Neural crest cell (in vitro differentiated cells): ENCODE measurements around the gene LDB2. TPM values are rescaled to one million over a fixed set of nuclear protein-coding genes. Genes with fewer than 3 reads are reported as not detected.
A peak's percentile ranks its signal among the peaks of the same experiment; 100 is the strongest.

Source experiments
- DNase-seq: peaks from one replicate; pipeline ENCODE4 v3.0.0; 2021; ENCODE audit warnings: low read depth, mixed read lengths, low spot score
- H3K27ac Mint-ChIP-seq: one replicate; pipeline ENCODE4 v1.8.0; 2021; ENCODE audit warnings: mild to moderate bottlenecking, mixed read lengths; ENCODE audit not compliant: unreplicated experiment
- H3K27me3 Mint-ChIP-seq: 2 replicates; pipeline ENCODE4 v1.8.0; 2021; ENCODE audit warnings: low read depth, mild to moderate bottlenecking, mixed read lengths
- H3K36me3 Mint-ChIP-seq: 2 replicates; pipeline ENCODE4 v1.8.0; 2021; ENCODE audit warnings: low read depth, mild to moderate bottlenecking, mixed read lengths
- H3K4me1 Mint-ChIP-seq: 2 replicates; pipeline ENCODE4 v1.8.0; 2021; ENCODE audit warnings: mixed read lengths
- H3K4me3 Mint-ChIP-seq: one replicate; pipeline ENCODE4 v1.8.0; 2021; ENCODE audit warnings: mild to moderate bottlenecking, mixed read lengths
- H3K9me3 Mint-ChIP-seq: 2 replicates; pipeline ENCODE4 v1.8.0; 2021; ENCODE audit warnings: mixed read lengths
- total RNA-seq: library from RNA; stranded (reverse); gene quantifications from 2 replicates; pipeline ENCODE4 v1.2.1, GENCODE V29; 2021
- TF ChIP-seq, protein P1 (sequence below): fragments of 200-600 bp; sonication (generic); conservative IDR thresholded peaks from 2 replicates; pipeline ENCODE4 v1.5.0; 2021; ENCODE audit warnings: antibody characterized with exemption, mild to moderate bottlenecking

The LDB2 gene
- total RNA-seq, 1 donor from 2014 or later = 12.7 TPM

GRCh38 chr4:16714191-16714590 is 184.3 kb downstream of the LDB2 start:
- no peaks in the 10 kb centered on the region for H3K27me3 Mint-ChIP-seq
- H3K9me3 Mint-ChIP-seq = peaks cover 3% of the 10 kb centered on the region
- peaks cover 13% of the 10 kb centered on the region for H3K4me1 Mint-ChIP-seq
- no peak overlapping the region for H3K27ac Mint-ChIP-seq
- TF ChIP-seq, protein P1, sequence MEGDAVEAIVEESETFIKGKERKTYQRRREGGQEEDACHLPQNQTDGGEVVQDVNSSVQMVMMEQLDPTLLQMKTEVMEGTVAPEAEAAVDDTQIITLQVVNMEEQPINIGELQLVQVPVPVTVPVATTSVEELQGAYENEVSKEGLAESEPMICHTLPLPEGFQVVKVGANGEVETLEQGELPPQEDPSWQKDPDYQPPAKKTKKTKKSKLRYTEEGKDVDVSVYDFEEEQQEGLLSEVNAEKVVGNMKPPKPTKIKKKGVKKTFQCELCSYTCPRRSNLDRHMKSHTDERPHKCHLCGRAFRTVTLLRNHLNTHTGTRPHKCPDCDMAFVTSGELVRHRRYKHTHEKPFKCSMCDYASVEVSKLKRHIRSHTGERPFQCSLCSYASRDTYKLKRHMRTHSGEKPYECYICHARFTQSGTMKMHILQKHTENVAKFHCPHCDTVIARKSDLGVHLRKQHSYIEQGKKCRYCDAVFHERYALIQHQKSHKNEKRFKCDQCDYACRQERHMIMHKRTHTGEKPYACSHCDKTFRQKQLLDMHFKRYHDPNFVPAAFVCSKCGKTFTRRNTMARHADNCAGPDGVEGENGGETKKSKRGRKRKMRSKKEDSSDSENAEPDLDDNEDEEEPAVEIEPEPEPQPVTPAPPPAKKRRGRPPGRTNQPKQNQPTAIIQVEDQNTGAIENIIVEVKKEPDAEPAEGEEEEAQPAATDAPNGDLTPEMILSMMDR = no peak
- H3K4me3 Mint-ChIP-seq = no peak overlapping the region
- no peaks in the 10 kb centered on the region for H3K36me3 Mint-ChIP-seq
- DNase-seq = no peak

GRCh38 chr4:16713696-16714095 is 184.7 kb downstream of the LDB2 start:
- Mint-ChIP-seq H3K27me3 (no peaks in the 10 kb centered on the region), H3K9me3 (peaks cover 3% of the 10 kb centered on the region), H3K27ac (no peak overlapping the region), H3K36me3 (no peaks in the 10 kb centered on the region), H3K4me3 (no peak overlapping the region), H3K4me1 (peaks cover 13% of the 10 kb centered on the region)
- TF ChIP-seq, protein P1 = no peak
- DNase-seq = no peak

GRCh38 chr4:16713271-16713670 is 185.2 kb downstream of the LDB2 start:
- Mint-ChIP-seq H3K9me3 (peaks cover 3% of the 10 kb centered on the region), H3K36me3 (peaks cover 1% of the 10 kb centered on the region), H3K4me3 (no peak overlapping the region), H3K4me1 (peaks cover 16% of the 10 kb centered on the region), H3K27me3 (no peaks in the 10 kb centered on the region), H3K27ac (no peak overlapping the region)
- no peak for DNase-seq
- TF ChIP-seq, protein P1 = no peak

- no peaks in the 10 kb centered on the region for H3K9me3 Mint-ChIP-seq
- H3K27me3 Mint-ChIP-seq = no peaks in the 10 kb centered on the region
- peaks cover 25% of the 10 kb centered on the region for H3K4me1 Mint-ChIP-seq
- H3K4me3 Mint-ChIP-seq = no peak overlapping the region
- peaks cover 2% of the 10 kb centered on the region for H3K36me3 Mint-ChIP-seq
- H3K27ac Mint-ChIP-seq = no peak overlapping the region
- no peak for DNase-seq
- TF ChIP-seq, protein P1 = no peak
Observed at GRCh38 chr4:16710198-16710597, 188.2 kb downstream of the LDB2 start.

GRCh38 chr4:16707874-16708273 is 190.6 kb downstream of the LDB2 start:
- TF ChIP-seq, protein P1 = no peak
- Mint-ChIP-seq H3K27ac (peak overlapping the region; percentile 45), H3K36me3 (peaks cover 2% of the 10 kb centered on the region), H3K4me1 (peaks cover 26% of the 10 kb centered on the region), H3K27me3 (no peaks in the 10 kb centered on the region), H3K4me3 (no peak overlapping the region), H3K9me3 (no peaks in the 10 kb centered on the region)
- DNase-seq = no peak

DNA sequence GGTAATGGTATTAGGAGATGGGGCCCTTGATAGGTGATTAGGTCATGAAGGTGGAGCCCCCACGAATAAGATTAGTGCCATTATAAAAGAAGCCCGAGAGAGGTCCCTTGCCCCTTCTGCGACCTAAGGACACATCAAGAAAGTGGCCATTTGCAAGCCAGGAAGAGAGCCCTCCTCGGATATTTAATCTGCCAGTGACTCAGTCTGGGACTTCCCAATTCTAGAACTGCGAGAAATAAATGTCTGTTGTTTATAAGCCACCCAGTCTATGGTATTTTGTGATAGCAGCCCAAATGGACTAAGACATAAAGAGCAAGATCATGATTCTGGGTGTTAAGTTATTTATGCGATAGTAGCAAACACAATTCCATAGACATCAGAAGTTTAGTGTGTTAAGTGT is 192.2 kb downstream of the LDB2 start:
- Mint-ChIP-seq H3K27ac (no peak overlapping the region), H3K36me3 (peaks cover 2% of the 10 kb centered on the region), H3K9me3 (no peaks in the 10 kb centered on the region), H3K4me1 (peaks cover 26% of the 10 kb centered on the region), H3K27me3 (no peaks in the 10 kb centered on the region), H3K4me3 (no peak overlapping the region)
- DNase-seq = no peak
- TF ChIP-seq, protein P1 = no peak
